ENCODE results near the gene ERGIC3.

The ERGIC3 gene

GRCh38 chr20:35597186-35597585 lies 55.3 kb downstream of the ERGIC3 start:
- no peak for DNase-seq

- no peak for DNase-seq
Observed at GRCh38 chr20:35598476-35598875, 56.6 kb downstream of the ERGIC3 start.

- DNase-seq = no peak
Observed at GRCh38 chr20:35598899-35599775, 57.3 kb downstream of the ERGIC3 start.

- DNase-seq = no peak
Observed at GRCh38 chr20:35599776-35600120, 57.9 kb downstream of the ERGIC3 start.

GRCh38 chr20:35600176-35600992 lies 58.5 kb downstream of the ERGIC3 start:
- no peak for DNase-seq

GRCh38 chr20:35600993-35601973 lies 59.4 kb downstream of the ERGIC3 start:
- peak in 28 of 51 donors; percentile 4 to 62 (median 30) for DNase-seq

GRCh38 chr20:35601990-35602389 lies 60.1 kb downstream of the ERGIC3 start:
- no peak for DNase-seq

- DNase-seq = no peak
Observed at GRCh38 chr20:35602851-35603495, 61.1 kb downstream of the ERGIC3 start.

- no peak for DNase-seq
Observed at GRCh38 chr20:35603695-35604448, 62.0 kb downstream of the ERGIC3 start.

- no peak for DNase-seq
Observed at GRCh38 chr20:35604449-35604747, 62.5 kb downstream of the ERGIC3 start.

GRCh38 chr20:35606127-35606526 lies 64.2 kb downstream of the ERGIC3 start:
- no peak for DNase-seq
